M059J (cell line): ENCODE results near the gene CETP. TPM values are rescaled to one million over a fixed set of nuclear protein-coding genes. Genes with fewer than 3 reads are reported as not detected.
"Not testable (repeated sequence)": the region's sequence is repeated elsewhere in the genome, so short reads cannot be mapped to it uniquely, and the experiment has no call there.

ENCODE experiments used
- DNase-seq: peaks from one replicate; pipeline ENCODE4 v3.0.0-alpha.2; 2012; ENCODE audit warnings: low read depth
- total RNA-seq: library from RNA; depleted of rRNA; stranded (reverse); fragments of >200 nt; shearing (Covaris generic); gene quantifications from 2 replicates; pipeline ENCODE4 v1.2.3, GENCODE V29; 2014

CETP gene
- total RNA-seq, 1 experiment from 2014 or later: not detected

DNA sequence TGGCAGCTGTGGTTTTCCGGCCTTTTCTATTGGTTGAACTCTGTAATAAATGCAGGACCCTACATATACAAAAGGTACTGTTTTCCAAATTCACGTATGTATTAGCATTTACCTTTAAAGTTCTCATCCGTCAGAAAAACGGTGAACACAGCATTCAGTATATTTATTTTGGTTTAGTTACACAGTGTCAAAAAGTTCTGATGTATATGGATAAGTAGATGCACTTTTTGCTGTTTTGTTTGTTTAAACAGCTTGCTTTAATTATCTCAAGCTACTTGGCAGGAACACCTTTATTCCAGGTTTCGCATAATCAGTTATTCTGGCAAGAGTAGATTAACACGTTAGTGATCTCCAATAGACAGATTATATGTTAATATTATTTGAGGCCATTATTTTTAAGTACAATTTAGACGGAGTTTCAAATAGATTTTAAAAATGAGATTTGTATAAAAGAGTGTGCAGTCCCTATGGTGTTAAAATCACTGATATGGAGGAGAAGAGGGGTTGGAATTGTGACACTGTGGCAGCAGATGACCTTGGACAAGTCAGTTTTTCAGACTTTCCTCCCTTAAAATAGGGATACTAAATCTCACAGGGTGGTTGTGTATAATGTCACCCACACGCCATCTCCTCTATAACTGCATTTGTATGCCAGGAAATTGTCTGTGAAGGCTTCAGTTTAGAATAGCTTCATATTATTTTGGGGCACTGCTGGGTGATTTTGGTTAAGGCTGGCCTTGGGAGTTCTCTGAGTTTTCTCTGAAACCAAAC lies 27.7 kb upstream of the CETP start:
- DNase-seq: no peak

DNA sequence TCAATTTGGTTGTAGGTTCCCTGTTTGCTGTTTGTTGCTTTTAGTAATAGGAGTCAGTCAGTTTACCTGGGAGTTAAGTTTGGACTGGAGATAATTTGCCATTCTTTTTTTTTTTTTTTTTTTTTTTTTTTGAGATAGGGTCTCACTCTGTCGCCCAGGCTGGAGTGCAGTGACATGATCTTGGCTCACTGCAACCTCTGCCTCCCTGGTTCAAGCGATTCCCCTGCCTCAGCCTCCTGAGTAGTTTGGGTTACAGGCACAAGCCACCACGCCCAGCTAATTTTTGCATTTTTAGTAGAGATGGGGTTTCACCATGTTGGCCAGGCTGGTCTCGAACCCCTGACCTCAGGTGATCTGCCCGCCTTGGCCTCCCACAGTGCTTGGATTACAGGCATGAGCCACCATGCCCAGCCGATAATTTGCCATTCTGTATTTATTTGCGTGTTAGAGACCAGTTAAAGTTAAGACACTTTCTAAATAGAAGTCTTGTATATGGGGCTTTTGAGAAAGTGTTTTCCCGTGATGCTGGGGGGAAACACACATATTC lies 27.1 kb upstream of the CETP start:
- DNase-seq: not testable (repeated sequence)

DNA sequence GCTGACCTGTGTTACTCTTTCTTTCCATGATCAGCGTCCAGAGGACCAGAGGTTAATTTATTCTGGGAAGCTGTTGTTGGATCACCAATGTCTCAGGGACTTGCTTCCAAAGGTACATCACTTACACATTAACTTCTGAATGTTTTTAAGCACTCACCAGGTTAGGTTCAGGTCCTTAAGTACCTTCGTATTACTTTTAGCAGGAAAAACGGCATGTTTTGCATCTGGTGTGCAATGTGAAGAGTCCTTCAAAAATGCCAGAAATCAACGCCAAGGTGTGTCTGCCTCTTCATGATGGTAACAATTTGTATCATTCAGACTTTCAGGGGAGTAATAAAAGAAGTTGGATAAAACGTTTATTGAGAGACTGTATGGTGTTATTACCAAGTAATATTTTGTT lies 26.5 kb upstream of the CETP start:
- DNase-seq: no peak

DNA sequence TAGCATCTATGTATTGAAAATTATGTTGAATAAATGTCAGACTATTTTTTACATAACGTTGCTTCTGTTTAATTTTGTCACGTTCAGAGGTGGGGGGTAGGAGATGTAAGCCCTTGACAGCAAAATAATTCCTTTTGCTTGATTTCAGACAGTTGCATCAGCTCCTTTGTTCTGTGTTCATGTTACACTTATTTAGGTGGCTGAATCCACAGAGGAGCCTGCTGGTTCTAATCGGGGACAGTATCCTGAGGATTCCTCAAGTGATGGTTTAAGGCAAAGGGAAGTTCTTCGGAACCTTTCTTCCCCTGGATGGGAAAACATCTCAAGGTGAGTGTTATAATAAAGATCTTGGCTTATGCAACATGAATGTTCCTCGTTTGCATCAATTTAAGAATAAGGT lies 25.3 kb upstream of the CETP start:
- DNase-seq: no peak

DNA sequence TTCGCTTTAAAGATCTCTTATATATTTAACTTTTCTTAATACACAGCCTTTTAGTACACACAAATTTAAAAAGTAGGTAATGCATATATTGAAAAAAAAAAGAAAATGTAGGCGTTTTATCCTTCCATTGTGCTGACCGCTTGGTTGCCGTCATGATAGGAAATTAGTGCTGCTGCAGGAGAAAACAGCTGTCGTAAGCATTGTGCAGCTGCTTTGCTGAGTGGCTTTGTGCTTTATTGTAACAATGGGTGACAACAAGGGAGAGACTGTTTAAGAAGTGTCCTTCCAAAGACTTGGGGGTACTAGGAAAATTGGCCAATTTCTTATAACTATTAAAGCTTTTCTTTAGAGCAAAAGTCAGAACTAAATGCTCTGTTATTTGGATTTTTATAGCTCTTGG lies 24.8 kb upstream of the CETP start:
- DNase-seq: no peak

DNA sequence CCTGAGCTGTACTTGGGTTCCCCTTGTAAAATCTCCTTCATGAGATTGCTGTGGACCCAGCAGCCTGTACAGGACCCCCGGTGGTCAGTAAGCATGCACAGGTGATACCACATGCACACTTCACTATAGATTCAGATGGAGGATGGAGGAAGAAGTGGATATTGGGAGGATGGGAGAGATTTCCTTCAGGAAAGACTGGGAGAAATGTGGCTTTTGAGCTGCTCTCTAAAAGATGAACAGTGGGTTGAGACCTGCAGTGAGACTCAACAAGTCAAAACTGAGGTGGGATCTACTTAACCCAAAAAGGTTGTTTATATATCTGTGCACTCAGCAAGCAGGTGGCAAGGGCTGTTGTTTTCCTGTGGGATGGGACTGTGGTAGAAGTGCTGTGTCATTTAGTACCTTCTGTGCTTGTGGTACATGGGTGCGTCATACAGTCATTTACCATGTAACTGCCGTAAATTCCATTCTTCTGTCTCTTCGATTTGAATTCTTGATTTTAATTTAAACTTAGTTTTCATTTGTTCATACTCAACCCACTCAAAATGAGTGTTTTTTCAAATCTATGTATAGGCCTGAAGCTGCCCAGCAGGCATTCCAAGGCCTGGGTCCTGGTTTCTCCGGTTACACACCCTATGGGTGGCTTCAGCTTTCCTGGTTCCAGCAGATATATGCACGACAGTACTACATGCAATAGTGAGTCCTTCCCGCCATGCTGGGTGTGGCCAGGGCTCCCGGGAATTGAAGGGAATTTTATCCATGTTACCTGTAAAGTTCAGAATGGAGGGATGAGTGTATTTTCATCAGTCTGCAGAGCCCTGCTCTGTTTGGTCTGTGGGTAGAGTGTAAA lies 22.9 kb upstream of the CETP start:
- no peak for DNase-seq

DNA sequence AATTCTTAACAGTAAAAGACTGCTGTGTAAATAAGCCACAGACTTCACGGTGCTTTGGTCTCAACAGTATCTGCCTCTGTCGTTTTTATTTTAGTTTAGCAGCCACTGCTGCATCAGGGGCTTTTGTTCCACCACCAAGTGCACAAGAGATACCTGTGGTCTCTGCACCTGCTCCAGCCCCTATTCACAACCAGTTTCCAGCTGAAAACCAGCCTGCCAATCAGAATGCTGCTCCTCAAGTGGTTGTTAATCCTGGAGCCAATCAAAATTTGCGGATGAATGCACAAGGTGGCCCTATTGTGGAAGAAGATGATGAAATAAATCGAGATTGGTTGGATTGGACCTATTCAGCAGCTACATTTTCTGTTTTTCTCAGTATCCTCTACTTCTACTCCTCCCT lies 21.9 kb upstream of the CETP start:
- DNase-seq: no peak

DNA sequence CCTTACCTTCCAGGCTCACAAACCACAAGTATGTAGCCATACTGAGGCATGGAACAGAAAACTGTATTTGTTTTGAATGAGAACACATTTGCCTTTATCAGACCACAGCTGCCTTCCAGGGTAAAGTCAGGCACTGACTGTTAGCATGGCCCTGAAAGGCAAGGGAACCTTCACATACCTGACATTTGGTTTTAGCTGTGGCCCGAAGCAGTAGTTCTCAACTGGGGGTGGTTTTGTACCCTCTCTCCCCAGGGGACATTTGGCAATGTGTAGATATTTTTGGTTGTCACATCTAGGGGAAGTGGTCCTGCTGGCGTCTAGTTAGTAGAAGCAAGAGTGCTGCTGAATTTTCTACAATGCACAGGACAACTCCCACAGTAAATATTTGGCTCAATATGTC lies 20.7 kb upstream of the CETP start:
- no peak for DNase-seq

DNA sequence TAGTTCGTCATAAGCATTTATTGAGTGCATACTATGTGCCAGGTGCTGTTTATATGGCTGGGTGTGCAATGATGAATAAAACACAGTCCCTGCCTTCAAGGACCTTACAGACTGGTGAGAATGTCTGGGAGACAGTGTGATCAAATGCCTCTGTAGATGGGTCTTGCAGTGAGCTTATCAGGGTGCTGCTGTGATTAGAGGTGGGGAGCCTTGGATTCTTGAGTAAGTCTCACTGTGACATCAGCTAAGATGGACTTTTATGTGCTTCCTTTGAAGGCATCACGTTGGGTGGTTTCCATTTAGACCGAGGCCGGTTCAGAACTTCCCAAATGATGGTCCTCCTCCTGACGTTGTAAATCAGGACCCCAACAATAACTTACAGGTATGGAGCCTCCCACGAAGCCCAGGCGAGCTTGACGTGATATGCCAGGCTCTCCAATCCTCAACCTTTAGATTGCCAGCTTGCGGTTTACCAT lies 19.9 kb upstream of the CETP start:
- DNase-seq: no peak

DNA sequence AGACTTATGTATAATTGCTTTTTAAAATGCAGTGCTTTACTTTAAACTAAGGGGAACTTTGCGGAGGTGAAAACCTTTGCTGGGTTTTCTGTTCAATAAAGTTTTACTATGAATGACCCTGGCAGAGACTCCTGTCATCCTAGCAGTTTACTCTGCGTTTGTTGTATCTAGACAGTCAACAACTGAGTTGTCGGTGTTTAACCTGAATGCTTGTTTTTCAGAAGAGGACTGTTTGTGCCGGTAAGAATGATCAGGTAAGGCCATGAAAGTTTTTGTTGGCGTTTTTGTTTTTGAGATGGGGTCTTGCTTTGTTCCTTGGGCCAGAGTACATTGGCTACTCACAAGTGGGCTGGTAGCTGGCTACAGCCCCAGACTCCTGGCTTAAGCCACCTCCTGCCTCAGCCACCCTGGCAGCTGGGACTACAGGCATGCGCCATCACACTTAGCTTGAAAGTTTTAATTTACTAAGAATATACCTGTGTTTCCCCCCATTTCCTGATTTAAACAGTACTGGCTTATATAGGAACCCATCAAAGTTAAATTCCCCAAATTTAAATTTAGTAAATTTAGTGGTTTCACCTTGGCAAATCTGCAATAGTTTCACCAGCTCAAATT lies 17.9 kb upstream of the CETP start:
- DNase-seq: no peak

DNA sequence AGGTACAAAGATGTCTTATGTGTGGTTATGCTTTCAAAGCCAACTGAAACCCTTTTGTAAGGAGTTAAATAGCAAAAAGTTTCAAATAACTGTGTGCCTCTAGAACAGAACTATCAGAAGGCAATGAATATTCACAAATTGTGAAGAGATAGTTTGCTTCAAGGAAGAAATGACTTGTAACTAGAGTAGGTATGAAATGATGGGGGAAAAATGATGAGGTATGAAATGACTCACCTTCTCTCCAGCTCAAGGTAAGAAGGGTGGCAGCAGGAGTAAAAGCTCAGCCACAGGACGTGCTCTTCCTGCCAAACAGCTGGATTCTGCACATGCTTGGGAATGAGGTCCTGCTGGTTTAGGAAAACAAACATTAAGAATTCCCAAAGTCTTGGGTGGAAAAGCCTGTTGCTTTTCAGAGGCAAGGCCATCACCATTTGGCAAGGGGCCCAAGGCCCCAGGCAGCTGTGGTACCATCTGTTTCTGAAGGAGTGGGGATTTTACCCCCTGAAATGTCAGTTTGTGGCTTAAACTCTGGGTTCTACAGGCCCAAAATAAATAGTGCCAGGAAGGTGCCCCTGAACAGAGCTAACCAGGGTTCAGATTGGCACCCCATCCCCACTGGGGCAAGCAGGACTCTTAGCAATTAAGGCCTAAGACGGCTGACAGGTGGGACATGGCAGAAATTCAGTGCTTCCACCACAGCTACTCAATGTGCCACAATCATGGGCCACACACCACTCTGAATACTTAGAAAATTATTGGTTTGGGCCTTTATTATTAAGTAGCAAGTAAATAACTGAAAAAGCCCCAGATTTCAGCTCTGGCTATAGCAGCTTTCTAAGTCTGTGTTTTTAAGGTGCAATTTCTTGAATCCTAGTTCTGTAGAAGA lies 16.6 kb upstream of the CETP start:
- peak; percentile 48 for DNase-seq

DNA sequence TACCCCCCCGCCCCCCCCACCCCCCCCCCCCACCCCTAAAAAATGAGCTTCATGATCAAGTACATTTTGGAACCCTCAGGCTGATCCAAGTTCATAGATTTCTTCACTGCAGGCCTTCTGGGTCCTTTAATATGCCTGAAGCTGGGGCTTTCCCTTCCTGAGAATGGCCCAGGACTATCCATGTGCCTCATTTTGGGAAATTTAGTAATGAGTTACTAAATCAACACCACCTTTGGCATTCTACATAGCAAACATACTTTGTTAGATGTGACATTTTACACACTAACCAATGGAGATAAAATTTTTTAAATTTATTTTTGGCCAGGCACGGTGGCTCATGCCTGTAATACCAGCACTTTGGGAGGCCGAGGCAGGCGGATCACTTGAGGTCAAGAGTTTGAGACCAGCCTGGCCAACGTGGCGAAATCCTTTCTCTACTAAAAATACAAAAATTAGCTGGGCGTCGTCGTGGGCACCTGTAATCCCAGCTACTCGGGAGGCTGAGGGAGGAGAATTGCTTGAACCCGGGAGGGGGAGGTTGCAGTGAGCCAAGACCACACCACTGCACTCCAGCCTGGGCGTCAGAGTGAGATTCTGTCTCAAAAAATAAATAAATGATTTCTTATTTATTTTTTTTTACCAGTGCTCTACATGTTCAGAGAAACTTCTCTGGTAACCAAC lies 15.8 kb upstream of the CETP start:
- no peak for DNase-seq

DNA sequence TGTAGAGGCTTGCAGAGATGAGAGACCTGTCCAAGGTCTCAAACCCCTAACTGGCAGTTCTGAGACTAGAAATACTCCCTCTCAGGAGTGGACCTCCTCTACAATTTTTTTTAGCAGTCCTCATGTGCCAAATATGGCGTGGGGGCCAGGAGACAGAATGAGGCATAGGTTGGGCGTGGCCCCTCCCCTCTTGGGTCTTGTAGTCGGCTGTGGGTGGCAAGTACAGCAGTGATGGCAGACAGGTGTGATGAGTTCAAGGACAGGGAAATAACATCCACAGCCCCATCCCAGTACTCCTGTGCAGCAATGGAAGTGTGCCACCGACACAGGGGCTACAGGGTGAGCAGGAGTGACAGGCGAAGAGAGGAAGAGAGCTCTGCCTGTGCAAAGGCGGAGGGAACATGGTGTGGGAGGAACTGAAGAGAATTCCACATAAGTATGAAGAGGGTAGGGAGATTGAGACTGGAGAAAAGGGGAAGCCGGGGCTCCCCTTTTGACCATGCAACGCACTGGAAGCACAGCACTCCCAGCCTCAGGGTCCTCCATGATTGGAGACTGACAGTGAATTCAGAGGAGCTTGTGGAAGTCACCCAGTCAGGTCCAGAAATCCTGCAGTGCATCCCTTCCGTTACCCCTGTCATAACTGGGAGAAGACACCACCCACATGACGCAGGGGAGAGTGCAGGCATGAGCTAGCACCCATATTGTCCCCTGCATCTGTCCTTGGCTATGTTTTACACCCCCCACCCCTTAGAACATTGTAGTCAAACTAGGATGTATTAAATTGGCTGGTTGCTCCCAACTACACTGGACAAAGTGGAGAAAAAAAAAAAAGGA lies 14.8 kb upstream of the CETP start:
- no peak for DNase-seq

DNA sequence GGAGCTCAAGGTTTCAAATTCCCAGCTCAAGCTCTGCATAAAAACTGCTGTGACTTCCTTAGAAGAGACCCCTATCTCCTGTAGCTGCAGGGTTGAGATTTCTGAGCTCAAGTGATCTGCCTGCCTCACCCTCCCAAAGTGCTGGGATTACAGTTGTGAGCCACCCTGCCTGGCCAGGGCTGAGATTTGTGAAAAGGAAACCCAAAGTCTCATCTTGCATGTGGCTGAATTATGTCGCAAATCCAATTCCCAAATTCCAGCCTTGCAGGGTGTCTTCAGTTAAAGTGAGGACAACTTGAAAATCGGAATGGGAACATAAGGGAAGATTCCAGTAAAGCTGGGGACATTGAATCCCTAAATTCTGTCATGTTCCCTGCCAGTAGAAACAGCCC lies 14.2 kb upstream of the CETP start:
- DNase-seq: no peak

DNA sequence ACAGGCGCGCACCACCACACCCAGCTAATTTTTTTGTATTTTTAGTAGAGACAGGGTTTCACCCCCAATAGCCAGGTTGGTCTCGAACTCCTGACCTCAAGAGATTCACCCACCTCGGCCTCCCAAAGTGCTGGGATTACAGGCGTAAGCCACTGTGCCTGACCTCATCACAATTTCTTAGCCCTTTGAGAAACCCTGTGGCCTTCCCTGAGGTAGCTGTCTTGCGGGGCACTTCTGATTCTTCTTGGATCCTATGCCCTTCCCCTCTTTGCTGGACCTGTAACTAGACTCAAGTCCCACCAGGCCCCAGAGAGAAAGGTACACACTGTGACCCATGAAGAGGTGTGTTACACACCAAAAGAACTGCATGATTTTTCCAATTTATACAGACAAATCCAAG lies 13.5 kb upstream of the CETP start:
- DNase-seq: no peak

DNA sequence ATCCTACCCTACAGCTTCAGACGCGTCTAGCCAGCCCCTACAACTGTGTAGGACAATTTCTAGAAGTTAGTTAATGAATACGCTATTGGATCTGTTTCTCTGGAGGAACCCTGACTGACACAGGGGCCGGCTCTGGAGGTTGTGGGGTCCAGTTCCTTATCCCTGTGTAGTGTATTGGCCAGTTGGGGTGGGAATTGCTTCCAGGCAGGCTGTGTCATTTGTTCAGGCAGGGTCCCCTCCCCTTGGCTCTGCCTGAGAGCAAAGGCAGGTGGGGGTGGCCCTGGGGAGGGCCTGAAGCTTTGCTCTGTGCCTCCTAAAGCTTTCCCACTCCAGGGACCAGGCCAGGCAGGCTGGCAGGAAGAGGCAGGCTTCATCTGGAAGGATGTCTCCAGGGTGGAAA lies 11.7 kb upstream of the CETP start:
- DNase-seq: no peak

DNA sequence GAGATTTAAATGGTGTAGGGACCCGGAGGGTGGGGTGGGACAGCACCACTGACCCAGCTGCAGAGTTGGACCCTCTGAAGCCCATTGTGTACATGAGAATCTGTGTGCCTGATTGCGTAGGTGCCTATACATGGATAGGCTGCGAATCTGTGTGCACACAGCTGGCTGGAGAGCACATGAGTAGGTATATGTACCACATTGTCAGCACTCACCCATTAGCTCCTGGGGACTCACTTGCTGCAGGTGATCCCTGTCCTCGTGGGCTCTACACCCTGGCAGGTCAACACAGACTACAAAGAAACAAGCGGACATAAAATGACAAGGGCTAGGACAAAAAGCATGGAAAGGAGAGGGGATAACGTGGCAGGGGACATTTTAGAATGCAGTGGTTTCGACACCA lies 11.3 kb upstream of the CETP start:
- no peak for DNase-seq

DNA sequence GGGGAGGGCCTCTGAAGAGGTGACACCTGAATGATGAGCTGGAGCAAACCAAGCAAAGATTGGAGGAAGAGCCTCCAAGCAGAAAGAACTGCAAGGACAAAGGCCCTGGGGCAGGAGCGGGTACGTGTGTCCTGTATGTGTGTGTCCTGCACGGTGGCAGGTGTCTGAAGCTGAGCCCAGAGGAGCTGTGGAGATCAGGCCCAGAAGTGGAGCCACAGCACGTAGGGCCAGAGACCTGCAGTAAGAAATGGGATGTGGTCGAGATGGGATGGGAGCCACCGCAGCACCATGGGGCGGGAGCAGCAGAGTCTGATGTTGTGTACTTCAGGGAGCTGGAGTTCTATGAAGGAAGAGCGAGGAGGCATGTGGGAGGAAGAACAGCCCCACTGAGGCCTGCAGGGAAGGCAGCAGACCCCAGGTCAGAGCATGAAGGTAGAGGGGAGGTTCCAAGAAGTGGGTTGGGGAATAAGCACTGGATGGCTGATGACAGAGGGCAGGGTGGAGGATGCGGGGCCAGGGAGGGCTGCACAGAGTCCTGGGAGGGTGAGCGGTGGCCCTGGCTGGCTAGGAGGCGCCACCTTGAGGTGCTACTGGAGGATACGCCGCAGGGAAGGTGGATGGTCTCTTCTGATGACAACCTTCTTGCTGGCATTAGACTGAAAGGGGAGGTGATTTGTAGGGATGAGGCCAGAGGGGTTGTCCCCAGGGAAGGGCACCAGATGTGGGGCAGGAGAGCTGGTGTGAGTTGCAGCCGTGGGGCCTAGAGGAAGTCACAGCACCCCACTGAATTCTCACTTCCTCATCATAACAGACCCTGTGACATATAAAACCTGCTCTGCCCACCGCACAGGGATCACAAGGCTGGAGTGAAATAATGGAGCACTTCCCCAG lies 10.6 kb upstream of the CETP start:
- peak; percentile 53 for DNase-seq

DNA sequence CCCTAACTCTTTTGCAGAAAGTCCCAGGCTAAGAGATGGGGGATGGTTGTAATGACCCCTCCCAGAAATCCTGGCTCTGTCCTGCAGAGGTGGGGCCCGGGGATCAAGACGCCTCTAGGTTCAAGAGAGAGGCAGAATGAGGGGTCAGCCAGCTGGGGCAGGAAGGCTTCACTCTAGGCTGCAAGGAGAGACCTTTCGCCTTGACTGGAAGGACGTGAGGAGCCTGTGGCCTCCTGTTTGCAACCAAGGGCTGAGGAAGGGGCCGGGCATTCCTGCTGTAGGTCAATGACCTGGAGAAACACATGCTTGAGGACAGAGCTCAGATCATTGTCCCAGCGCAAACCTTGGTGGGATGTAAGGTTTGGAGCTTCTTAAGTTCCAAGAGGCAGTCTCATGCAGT lies 8.7 kb upstream of the CETP start:
- no peak for DNase-seq
